ENCODE data around the gene CLOCK.

CLOCK gene

GRCh38 chr4:55410431-55410830, 136.3 kb downstream of the CLOCK start:
- DNase-seq, result no peak

DNA sequence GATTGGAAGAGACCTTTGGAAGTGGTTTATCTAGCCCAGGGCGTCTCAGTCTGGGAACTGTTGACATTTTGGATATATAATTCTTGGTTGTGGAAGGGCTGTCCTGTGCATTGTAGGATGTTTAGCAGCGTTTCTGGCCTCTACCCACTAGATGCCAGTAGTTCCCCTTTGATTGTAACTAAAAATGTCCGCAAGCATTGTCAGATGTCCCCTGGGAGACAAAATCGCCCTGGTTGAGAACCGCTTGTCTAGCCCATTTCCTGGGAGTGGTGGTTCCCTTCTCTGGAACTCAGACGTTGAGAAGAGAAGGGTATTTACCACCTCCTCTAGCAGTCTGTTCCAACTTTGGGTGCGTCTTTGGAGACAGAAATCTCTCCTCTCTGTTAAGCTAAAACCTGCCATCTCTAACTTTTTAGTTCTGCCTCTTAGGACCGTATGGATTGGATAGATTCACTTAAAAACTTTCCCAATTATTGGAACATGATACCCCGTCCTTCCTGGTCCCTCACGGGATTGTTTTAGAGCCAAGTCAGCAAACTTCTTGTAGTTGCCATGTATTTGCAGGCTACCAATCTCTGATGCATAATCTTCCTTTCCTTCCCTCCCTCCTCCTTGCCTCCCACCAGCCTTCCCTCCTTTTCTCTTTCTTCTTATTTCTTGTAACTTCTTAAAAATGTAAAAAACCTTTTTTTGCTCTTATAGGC, 137.1 kb downstream of the CLOCK start:
- DNase-seq, result no peak

DNA sequence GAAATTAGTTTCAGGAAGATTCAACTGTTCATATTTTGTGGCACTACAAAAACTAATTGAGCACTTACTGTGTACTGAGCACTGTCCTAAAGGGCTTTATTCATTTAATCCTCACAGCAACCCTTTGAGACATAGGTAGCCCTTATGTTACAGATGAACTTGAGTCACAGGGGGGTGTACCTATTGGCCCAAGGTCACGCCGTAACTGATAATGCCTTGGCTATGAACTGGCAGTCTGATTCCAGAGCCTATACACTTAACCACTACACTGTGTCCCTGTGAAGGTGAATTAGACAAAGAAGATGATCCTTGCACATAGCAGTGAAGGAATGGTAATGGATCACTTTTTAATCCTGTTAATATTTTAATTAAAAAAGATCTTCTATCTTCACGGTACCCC, 138.9 kb downstream of the CLOCK start:
- no peak for DNase-seq

DNA sequence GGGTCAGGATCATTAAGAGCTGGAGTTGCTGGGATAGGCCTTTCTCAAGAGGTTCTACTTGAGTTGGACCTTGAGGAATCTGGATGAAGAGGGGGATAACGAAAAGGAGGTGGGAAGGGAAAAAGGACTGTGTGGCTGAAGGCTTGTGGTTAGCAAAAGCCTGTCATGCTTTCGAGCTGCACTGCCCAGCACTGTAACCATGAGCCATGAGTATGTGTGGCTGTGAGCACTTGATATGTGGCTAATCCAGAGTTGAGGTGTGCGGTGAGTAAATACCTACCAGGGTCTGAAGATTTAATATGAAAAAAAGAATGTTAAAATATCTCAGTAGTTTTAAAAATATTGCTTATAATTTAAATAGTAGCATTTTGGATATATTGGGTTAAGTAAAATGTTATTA, 139.6 kb downstream of the CLOCK start:
- no peak for DNase-seq

- no peak for DNase-seq
Measured at GRCh38 chr4:55406545-55406944, 140.2 kb downstream of the CLOCK start.

- DNase-seq, result no peak
Measured at GRCh38 chr4:55405073-55405472, 141.6 kb downstream of the CLOCK start.

GRCh38 chr4:55399581-55399980, 147.1 kb downstream of the CLOCK start:
- DNase-seq, result no peak

GRCh38 chr4:55398966-55399365, 147.7 kb downstream of the CLOCK start:
- no peak for DNase-seq

- no peak for DNase-seq
Measured at GRCh38 chr4:55398461-55398860, 148.2 kb downstream of the CLOCK start.

- DNase-seq, result no peak
Measured at GRCh38 chr4:55397520-55398321, 149.0 kb downstream of the CLOCK start.

GRCh38 chr4:55397126-55397436, 149.6 kb downstream of the CLOCK start:
- no peak for DNase-seq

DNA sequence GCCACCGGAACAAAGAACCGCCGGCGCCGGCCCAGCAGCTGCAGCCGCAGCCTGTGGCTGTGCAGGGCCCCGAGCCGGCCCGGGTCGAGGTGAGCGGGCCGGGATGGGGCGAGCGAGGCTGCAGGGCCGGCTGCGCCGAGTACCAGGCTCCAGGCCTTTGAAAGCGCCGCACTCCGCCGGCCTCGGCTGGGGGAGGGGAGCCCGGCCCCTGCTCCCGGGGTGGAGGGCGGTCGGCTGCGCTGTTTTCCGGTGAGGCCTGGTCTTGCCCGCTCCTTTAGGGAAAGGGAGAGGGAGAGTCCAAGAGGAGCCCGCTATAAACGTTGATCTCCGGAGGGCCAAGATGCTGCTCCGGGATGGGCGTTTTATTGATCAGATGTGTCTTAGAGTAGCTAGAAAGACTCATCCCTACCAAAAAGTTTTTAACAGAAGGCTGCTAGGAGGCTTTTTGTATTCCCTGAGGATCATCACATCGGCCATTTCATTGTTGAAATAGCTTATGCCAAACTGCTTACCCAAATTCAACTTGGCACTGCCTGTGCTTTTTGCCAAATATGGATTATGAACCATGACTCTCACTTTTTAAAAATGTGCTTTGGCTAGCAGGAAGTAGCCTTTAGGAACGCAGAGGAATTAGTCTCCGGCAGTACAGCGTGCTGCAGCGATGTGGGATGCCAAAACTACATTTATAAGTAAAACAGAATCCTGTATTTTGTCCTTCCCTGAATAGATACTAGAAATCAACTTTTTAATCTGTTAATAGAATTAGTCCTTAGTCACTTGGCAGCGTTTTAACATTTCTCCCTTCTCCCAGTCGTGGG, 150.2 kb downstream of the CLOCK start:
- no peak for DNase-seq

DNA sequence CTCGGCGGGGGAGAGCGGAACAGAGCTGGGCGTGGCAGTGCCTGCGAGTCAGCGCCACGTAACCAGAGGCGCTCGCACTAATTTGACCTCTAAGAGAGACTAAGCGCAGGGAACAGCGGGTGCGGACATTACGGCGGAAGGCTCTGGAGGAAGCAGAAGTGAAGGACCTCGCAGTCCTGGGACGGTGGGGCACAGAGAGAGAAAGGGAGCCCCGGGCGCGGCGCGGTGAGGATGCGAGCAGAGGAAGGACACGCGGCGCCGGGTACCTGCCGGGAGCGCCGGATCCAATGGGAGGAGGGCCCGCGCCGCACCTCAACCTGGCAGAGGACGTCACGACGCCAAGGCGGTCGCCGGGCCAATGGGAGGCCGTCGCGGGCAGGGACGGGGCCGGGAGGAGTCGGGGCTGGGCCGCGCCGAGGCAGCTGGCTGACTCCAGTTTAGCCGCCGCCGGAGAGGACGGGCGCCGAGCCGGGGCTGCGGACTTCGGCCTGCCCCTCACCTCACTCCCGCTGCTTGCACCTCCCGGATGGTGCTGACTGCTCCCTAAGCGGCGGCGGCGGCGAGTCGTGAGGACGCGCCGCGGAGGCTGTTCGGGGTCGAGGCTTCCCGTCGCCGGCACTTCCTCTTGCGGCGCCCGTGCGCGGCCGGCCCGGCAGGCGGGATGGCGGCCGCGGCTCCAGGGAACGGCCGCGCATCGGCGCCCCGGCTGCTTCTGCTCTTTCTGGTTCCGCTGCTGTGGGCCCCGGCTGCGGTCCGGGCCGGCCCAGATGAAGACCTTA, 151.0 kb downstream of the CLOCK start, which contains the start of gene TMEM165:
TMEM165 (plus strand) TSS at position 429 of the 779 bp plus-strand sequence; CDS start at position 662, 233 bp downstream.
- DNase-seq, result peak; percentile 88

DNA sequence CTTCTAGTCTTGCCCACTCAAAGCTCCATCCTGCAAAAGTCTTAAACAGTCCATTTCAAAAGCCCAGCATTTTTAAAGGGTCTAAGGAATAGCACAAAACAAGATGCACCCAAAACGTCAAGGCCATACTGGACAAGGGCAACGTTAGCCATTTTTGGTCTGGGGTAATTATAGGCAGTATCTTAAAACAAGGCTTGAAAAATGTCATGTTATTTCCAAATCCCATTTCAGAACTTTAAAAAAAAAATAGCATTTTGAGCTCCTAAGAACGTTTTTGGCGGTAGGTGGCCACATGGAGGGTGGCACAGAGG, 151.5 kb downstream of the CLOCK start:
- DNase-seq, result no peak

DNA sequence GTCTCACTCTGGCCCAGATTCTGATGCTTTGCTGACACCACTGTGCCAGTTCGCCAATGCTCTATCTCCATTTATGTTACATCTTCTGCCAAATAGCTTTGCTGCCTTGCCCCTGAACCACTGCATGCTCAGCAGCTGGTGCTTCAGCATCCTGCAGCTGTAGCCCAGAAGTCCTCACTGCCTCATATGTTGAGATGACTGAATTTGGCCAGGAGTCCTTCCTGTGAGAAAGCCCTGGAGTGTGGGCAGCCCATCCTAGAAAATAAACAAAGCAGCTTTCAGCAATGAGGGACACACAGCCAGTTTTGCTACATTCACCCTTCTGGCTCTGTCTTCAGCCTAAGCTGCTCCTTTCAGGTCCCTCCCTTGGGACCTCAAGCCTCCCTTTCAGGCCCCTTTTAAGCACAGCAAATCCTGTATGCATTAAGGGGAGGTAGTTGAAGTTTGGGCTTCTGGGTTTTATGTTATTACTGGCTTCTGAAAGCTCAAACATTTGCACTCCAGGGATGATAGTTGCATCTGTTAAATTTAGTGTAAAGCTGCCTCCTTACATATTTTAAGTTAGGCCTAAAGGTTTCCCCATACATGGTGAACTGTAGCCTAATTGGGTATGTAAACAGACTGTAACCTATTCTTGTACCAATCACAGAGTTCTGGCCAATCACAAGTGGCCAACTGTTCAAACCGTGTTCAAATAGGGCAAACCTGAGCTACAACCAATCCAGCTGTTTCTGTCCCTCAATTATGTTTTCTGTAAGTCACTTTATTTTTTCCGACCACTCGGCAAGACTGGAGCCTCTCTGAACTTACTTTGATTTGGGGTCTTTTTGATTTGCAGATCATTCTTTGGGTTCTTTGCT, 153.0 kb downstream of the CLOCK start:
- peak; percentile 25 for DNase-seq

GRCh38 chr4:55386840-55387239, 159.9 kb downstream of the CLOCK start:
- no peak for DNase-seq

- peak; percentile 26 for DNase-seq
Measured at GRCh38 chr4:55386073-55386472, 160.6 kb downstream of the CLOCK start.

DNA sequence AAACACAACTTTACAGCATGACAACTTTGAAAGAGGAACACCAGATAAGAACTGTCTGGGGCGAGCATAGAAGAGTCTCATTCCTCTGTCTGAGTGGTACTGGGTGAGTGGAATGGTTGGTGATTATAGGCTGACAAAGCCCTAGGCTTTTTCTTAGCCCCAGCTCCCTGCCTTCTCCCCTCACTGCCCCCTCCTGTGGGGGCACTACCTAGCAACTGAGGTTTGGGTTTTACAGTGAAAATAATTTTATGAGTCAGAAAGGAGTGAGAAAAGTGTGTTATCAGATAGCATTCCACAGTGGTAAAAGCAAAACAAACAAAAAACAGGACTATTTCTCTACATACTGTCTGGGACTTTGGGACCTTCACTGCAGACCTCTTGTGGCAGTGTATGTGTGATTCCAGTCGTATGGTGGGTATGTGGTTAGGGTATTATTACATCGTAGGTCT, 161.5 kb downstream of the CLOCK start:
- no peak for DNase-seq

DNA sequence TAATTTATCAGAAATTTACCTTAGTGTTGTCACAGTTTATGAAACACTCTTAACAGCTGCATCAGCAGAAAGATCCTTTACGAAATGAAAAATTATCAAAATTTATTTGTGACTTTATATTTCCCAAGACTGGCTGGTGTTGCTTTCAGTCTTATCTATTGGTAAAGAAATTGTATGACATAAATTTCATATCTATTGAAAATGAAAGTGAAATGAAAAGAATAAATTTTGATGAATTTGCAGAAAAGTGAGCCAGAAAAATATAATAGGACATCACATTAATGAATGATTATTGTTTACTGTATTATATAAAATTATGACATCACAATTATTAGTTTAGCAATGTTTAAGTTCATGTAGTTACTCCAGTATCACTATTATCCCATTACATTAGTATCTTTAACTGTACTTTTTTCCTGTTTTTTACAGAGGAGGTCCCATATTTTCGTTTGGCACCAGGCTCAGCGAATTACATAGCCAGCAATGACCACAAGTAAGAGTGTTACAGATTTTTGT, 164.2 kb downstream of the CLOCK start:
- DNase-seq, result no peak

- no peak for DNase-seq
Measured at GRCh38 chr4:55381502-55381901, 165.2 kb downstream of the CLOCK start.

DNA sequence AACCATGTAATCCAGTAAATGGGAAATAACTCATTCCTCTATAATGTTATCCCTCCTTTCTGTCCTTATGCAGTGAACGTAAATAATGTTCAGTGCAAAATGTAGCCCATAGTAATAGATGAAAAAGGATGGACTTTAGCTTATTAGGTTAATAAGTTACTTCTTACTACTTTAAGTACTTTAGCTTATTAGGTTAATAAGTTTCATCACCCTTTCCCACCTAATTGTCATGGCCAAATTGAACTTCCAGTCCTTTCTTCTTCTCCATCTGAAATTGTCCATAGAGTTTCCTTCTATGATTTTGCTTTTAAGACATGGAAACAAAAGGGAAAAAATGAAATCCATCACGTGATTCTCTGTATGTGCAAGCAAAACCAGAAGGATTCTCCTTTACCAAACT, 166.1 kb downstream of the CLOCK start:
- no peak for DNase-seq
